ENCODE results near the gene PTPN22. TPM values are rescaled to one million over a fixed set of nuclear protein-coding genes. Genes with fewer than 3 reads are reported as not detected.

PTPN22 gene
- total RNA-seq, 1 experiment from 2014 or later = not detected

- CTCF ChIA-PET = interaction anchor here (0.6 to 2.5 kb wide), 9 partner anchors 26 to 568 kb away, joined by 3 to 19 read pairs (median 4); partner anchors contain the start of genes HIPK1 and RSBN1
- Mint-ChIP-seq H3K9me3 (no peaks in the 10 kb centered on the region), H3K27ac (peak within 1 kb of the TSS; percentile 94)
- no peak for TF ChIP-seq ZNF138 (CRISPR knock-in tag; conservative IDR thresholded peaks at IDR 0.05)
- no peak for TF ChIP-seq ZNF396 (CRISPR knock-in tag; IDR thresholded peaks at IDR 0.05; ENCODE audit: borderline replicate concordance)
- TF ChIP-seq MYBL2 (CRISPR knock-in tag; IDR thresholded peaks at IDR 0.05) = peak; percentile 84; the same call in 1 of the 2 replicates
- no peak for TF ChIP-seq GTF2I (CRISPR knock-in tag; conservative IDR thresholded peaks at IDR 0.05)
- peak; percentile 76 for TF ChIP-seq MAX (CRISPR knock-in tag; IDR thresholded peaks at IDR 0.05)
- TF ChIP-seq, protein P1, sequence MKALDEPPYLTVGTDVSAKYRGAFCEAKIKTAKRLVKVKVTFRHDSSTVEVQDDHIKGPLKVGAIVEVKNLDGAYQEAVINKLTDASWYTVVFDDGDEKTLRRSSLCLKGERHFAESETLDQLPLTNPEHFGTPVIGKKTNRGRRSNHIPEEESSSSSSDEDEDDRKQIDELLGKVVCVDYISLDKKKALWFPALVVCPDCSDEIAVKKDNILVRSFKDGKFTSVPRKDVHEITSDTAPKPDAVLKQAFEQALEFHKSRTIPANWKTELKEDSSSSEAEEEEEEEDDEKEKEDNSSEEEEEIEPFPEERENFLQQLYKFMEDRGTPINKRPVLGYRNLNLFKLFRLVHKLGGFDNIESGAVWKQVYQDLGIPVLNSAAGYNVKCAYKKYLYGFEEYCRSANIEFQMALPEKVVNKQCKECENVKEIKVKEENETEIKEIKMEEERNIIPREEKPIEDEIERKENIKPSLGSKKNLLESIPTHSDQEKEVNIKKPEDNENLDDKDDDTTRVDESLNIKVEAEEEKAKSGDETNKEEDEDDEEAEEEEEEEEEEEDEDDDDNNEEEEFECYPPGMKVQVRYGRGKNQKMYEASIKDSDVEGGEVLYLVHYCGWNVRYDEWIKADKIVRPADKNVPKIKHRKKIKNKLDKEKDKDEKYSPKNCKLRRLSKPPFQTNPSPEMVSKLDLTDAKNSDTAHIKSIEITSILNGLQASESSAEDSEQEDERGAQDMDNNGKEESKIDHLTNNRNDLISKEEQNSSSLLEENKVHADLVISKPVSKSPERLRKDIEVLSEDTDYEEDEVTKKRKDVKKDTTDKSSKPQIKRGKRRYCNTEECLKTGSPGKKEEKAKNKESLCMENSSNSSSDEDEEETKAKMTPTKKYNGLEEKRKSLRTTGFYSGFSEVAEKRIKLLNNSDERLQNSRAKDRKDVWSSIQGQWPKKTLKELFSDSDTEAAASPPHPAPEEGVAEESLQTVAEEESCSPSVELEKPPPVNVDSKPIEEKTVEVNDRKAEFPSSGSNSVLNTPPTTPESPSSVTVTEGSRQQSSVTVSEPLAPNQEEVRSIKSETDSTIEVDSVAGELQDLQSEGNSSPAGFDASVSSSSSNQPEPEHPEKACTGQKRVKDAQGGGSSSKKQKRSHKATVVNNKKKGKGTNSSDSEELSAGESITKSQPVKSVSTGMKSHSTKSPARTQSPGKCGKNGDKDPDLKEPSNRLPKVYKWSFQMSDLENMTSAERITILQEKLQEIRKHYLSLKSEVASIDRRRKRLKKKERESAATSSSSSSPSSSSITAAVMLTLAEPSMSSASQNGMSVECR (CRISPR knock-in tag; IDR thresholded peaks at IDR 0.05; ENCODE audit: borderline replicate concordance) = peak; percentile 90; the same call in 1 of the 2 replicates
- TF ChIP-seq, protein P2, sequence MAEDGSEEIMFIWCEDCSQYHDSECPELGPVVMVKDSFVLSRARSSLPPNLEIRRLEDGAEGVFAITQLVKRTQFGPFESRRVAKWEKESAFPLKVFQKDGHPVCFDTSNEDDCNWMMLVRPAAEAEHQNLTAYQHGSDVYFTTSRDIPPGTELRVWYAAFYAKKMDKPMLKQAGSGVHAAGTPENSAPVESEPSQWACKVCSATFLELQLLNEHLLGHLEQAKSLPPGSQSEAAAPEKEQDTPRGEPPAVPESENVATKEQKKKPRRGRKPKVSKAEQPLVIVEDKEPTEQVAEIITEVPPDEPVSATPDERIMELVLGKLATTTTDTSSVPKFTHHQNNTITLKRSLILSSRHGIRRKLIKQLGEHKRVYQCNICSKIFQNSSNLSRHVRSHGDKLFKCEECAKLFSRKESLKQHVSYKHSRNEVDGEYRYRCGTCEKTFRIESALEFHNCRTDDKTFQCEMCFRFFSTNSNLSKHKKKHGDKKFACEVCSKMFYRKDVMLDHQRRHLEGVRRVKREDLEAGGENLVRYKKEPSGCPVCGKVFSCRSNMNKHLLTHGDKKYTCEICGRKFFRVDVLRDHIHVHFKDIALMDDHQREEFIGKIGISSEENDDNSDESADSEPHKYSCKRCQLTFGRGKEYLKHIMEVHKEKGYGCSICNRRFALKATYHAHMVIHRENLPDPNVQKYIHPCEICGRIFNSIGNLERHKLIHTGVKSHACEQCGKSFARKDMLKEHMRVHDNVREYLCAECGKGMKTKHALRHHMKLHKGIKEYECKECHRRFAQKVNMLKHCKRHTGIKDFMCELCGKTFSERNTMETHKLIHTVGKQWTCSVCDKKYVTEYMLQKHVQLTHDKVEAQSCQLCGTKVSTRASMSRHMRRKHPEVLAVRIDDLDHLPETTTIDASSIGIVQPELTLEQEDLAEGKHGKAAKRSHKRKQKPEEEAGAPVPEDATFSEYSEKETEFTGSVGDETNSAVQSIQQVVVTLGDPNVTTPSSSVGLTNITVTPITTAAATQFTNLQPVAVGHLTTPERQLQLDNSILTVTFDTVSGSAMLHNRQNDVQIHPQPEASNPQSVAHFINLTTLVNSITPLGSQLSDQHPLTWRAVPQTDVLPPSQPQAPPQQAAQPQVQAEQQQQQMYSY (CRISPR knock-in tag; IDR thresholded peaks at IDR 0.05) = no peak
- TF ChIP-seq NR3C1 (CRISPR knock-in tag; conservative IDR thresholded peaks at IDR 0.05; ENCODE audit: low read depth) = no peak
- TF ChIP-seq FOXP1 (CRISPR knock-in tag; IDR thresholded peaks at IDR 0.05; ENCODE audit: borderline replicate concordance) = peak; percentile 71; the same call in 1 of the 2 replicates
- TF ChIP-seq USF1 (CRISPR knock-in tag; IDR thresholded peaks at IDR 0.05) = peak; percentile 23; the same call in 1 of the 2 replicates
- TF ChIP-seq RORB (CRISPR knock-in tag; IDR thresholded peaks at IDR 0.05) = no peak
- peak; percentile 76; the same call in 1 of the 2 replicates for TF ChIP-seq KAT7 (CRISPR knock-in tag; IDR thresholded peaks at IDR 0.05; ENCODE audit: borderline replicate concordance)
- TF ChIP-seq ZNF232 (CRISPR knock-in tag; IDR thresholded peaks at IDR 0.05) = peak; percentile 50; the same call in 1 of the 2 replicates
- TF ChIP-seq, protein P3, sequence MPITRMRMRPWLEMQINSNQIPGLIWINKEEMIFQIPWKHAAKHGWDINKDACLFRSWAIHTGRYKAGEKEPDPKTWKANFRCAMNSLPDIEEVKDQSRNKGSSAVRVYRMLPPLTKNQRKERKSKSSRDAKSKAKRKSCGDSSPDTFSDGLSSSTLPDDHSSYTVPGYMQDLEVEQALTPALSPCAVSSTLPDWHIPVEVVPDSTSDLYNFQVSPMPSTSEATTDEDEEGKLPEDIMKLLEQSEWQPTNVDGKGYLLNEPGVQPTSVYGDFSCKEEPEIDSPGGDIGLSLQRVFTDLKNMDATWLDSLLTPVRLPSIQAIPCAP (CRISPR knock-in tag; IDR thresholded peaks at IDR 0.05) = no peak
- TF ChIP-seq HMGA2 (CRISPR knock-in tag; IDR thresholded peaks at IDR 0.05) = no peak
- TF ChIP-seq TEAD4 (CRISPR knock-in tag; IDR thresholded peaks at IDR 0.05) = no peak
- TF ChIP-seq ELF4 (CRISPR knock-in tag; IDR thresholded peaks at IDR 0.05; ENCODE audit: low read depth) = no peak
- TF ChIP-seq TP53 (CRISPR knock-in tag; IDR thresholded peaks at IDR 0.05) = no peak
- TF ChIP-seq ATF3 (CRISPR knock-in tag; conservative IDR thresholded peaks at IDR 0.05) = no peak
- TF ChIP-seq, protein P4, sequence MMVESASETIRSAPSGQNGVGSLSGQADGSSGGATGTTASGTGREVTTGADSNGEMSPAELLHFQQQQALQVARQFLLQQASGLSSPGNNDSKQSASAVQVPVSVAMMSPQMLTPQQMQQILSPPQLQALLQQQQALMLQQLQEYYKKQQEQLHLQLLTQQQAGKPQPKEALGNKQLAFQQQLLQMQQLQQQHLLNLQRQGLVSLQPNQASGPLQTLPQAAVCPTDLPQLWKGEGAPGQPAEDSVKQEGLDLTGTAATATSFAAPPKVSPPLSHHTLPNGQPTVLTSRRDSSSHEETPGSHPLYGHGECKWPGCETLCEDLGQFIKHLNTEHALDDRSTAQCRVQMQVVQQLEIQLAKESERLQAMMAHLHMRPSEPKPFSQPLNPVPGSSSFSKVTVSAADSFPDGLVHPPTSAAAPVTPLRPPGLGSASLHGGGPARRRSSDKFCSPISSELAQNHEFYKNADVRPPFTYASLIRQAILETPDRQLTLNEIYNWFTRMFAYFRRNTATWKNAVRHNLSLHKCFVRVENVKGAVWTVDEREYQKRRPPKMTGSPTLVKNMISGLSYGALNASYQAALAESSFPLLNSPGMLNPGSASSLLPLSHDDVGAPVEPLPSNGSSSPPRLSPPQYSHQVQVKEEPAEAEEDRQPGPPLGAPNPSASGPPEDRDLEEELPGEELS (CRISPR knock-in tag; IDR thresholded peaks at IDR 0.05) = peak; percentile 68; the same call in 1 of the 2 replicates
- no peak for TF ChIP-seq CREB1 (CRISPR knock-in tag; IDR thresholded peaks at IDR 0.05)
- TF ChIP-seq GABPB1 (CRISPR knock-in tag; IDR thresholded peaks at IDR 0.05) = peak; percentile 58
- peak; percentile 43 for TF ChIP-seq NFYB (CRISPR knock-in tag; conservative IDR thresholded peaks at IDR 0.05; ENCODE audit: low read depth)
These were observed 33.3 kb upstream of the PTPN22 start, which contains the start of the genes AP4B1 and DCLRE1B for GRCh38 chr1:113904674-113905434. TSS of gene AP4B1 (minus strand) at chr1:113904799. CDS start at chr1:113904717, 82 bp downstream. TSS of gene DCLRE1B (plus strand) at chr1:113905326. CDS start at chr1:113905587, 261 bp downstream.

More at GRCh38 chr1:113904674-113905434, 33.3 kb upstream of the PTPN22 start, which contains the start of the genes AP4B1 and DCLRE1B:
- H3K27me3 Mint-ChIP-seq (ENCODE audit: low read depth) = no peaks in the 10 kb centered on the region
- H3K4me1 Mint-ChIP-seq = peaks cover 7% of the 10 kb centered on the region
- peak within 1 kb of the TSS; percentile 95 for H3K4me3 Mint-ChIP-seq
- ATAC-seq (peak; percentile 97), DNase-seq (ENCODE audit: low spot score) (peak; percentile 98)
- H3K36me3 Mint-ChIP-seq = peaks cover 10% of the 10 kb centered on the region
- POLR2A ChIA-PET = interaction anchor here (0.6 to 2.5 kb wide), 4 partner anchors 11 to 149 kb away, joined by 3 to 23 read pairs (median 4); partner anchors contain the start of gene HIPK1

Data from WTC11 (cell line).